AG08395 (cell line): ENCODE data around the gene CHPF.

Source experiments
- DNase-seq: peaks from one replicate; pipeline ENCODE4 v3.0.0; 2012; ENCODE audit warnings: mixed read lengths, low spot score

The CHPF gene

DNA sequence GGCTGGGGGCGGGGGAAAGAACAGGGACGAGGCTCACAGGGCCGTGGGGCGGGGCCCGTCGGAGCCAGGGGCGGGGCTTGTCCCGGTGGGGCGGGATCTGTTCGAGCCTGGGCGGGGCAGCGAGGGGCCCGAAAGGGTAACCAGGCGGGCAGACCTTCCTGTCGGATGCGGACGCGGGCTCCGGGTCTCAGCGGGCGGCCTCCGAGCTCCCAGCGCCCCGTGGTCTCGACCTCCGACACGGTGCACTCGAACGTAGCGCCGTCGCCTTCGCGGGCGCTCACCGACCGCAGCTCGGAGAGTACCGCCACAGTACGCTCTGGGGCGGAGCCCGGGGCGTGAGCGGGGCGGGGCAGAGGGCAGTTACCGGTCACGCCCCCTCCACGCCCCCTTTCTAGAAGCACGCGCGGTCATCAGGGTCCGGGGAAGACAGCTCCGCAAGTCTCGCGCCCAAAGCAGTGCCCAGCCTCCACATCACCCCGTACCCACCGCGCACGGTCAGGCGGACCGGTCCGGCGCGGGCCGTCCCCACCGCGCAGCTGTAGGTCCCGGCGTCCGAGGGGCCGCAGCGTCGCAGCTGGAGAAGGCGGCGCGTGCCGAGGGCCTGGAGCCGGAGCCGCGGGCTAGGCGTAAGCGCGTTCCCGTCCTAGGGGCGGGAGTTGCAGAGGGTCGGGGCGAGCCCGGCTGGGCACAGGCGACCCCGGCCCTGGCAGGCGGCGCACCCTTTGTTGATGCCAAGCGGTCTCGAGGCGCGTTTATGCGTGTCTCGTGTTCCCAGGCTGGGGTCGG lies 9.0 kb upstream of the CHPF start:
- peak; percentile 94 for DNase-seq

DNA sequence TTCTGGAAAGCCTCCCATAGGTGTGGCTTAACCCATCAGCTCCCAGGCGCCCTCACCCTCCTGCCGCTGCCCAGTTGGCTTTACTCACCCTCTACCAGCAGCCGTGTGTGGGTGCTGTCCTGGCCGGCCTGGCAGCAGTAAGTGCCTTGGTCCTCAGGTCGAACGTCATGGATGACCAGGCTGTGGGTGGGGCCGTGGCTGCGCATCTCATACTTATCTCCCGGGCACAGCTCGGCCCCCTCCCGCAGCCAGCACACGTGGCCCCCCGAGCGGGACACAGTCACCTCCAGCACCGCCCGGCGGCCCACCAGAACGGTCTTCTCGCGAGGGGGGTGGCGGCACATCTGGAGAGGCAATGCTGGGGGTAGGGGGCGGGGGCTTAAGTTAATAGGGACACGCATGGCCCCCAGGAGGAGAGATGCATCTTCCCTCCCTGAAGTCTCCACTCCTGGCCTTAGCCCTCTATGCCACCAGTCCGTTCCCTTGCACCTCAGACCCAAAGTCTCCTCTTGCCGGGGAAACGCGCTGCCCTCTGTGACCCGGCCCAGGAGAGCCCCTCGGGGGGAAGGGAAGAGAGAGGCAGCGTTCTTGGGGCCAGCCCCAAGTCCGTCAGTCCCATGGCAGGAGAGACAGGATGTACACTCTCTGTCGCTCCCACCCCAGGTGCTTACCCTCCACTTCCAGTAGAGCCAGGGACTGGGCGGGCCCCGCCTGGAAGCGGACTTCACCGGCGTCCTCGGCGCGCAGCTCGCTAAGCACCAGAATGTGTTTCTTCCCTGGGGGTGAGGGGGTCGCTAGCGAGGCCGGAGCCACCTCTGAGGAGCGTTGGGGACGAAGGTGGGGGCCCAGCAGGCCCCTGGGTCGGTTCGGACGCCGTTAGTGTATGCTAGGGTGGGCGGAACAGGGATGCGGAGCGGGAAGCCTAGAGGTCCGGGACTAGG lies 8.1 kb upstream of the CHPF start:
- peak; percentile 30 for DNase-seq

DNA sequence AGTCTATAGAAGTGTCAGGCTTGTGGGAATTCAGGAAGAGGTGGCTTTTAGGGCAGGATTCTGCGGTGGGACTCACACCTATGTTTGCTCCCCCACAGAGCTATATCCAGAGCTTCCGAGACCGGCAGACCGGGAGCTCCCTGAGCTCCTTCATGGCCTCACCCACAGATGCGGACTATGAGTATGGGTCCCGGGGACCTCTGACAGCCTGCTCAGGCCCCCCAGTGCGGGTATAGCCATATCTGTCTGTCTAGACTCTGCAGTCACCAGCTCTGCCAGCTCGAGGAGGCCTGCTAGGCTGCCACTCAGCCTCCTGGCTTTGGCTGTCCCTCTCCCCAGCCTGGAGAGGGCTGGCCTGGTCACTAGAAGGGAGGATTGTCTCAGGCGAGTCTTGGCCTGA lies 6.0 kb upstream of the CHPF start:
- DNase-seq: no peak

DNA sequence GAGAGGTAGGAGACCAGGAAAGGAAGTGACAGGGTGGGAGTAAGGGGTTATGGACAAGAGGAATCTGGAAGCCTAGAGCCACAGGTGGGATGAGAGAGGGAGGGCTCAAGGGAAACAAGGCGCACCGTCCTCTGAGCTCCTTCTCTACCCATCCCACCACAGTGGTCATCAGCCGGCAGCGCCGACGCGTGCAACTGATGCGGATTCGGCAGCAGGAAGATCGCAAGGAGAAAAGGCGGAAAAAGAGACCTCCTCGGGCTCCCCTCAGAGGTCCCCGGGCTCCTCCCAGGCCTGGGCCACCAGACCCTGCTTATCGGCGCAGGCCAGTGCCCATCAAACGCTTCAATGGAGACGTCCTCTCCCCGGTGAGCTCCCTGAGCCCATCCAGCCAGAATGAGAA lies 5.4 kb upstream of the CHPF start:
- no peak for DNase-seq

DNA sequence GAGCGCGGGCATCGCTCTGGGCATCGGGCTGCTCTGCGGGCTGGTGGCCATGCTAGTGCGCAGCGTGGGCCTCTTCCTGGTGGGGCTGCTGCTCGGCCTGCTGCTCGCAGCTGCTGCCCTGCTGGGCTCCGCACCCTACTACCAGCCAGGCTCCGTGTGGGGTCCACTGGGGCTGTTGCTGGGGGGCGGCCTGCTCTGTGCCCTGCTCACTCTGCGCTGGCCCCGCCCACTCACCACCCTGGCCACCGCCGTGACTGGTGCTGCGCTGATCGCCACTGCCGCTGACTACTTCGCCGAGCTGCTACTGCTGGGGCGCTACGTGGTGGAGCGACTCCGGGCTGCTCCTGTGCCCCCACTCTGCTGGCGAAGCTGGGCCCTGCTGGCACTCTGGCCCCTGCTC lies 4.0 kb upstream of the CHPF start:
- no peak for DNase-seq

DNA sequence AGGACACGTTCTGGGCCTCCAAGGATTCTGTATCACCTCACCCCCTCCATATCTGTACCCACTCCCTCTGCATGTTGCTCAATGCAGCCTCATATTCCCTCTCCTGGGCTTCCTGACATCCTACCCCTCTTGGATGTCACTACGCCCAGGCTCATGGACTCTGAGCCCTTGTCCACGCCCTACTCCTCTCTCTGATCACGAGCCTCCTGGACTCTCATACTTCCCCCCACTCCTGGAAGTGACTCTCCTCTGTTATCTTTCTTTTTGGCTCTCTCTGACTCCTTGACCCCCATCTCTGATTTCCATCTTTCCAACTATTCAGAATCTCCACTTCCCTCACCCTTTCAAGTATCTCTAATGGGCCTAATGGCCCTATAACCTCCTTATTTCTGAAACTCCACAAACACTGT lies 2.3 kb upstream of the CHPF start:
- no peak for DNase-seq

DNA sequence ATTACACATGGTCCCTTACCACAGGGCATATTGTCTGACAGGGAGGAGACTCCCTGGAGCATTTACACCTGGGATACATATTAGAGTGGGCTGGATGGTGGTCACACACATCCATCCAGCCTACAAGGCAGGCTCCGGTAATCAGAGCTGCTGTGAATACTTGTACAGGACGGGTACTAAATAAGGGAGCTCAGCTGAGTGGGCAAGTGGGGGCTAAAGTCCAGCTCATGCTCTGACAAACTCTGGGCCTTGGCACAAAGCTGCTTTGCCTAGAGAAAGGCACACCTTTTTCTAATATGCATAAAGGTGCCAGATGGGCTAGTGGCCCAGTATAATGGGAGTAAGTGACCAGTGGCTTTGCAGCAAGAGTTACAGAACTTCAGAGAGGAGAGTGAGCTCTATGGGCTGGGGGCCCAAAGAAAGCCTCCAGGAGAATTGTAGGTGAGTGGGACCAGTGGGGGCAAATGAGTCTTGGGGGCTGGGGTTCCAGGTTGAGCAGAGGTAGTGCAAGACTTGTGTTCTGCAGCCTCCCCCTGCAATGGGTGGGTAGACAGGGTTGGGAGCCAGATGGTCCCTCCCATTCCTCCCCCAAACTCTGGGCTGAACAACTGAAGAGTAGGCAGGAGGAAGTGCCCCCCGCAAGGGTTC lies 1.8 kb upstream of the CHPF start:
- DNase-seq: no peak

DNA sequence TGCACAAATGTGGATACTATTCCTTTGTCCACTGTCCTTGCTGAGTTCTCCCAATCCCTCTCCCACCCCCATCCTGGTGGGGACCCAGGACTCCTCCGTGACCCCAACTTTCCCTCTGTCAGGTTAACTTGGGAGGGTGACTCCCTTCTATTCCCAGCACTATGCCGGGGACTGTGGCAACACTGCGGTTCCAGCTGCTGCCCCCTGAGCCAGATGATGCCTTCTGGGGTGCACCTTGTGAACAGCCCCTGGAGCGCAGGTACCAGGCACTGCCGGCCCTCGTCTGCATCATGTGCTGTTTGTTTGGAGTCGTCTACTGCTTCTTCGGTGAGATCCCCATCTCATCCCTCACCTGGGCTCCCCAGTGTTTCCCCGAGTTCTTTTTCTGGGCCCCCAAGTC lies 958 bp upstream of the CHPF start:
- no peak for DNase-seq

DNA sequence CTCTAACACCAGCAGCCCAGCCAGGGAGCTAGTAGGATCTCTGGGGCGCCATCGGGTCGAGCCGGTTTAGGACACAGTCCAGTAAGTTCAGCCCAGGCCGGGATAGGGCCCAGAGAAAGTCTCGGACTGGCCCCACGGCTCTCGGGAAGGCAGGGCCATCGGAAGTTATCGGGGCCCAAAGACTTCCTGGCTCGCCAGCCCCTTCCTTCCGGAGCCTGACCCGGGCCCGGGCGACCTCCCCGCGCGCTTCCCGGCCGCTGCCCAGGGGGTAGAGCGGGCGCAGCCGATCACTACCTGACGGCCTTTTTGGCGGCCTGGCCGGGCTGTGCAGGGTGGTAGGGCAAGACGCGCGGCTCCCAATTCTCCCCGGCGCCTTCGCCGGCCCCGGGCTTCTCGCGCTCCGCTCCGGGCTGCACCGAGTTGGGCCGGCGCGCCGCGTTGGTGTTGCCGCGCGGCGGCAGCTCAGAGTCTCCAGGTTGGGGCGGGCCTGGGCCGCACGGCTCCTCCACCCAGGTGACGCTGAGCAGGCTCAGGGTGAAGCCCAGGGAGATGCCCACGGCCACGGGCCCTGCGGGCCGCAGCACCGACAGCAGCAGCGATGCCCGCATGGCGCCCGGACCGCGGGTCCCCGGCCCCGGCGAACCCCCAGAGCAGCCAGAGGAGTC lies 546 bp downstream of the CHPF start:
- peak; percentile 46 for DNase-seq

DNA sequence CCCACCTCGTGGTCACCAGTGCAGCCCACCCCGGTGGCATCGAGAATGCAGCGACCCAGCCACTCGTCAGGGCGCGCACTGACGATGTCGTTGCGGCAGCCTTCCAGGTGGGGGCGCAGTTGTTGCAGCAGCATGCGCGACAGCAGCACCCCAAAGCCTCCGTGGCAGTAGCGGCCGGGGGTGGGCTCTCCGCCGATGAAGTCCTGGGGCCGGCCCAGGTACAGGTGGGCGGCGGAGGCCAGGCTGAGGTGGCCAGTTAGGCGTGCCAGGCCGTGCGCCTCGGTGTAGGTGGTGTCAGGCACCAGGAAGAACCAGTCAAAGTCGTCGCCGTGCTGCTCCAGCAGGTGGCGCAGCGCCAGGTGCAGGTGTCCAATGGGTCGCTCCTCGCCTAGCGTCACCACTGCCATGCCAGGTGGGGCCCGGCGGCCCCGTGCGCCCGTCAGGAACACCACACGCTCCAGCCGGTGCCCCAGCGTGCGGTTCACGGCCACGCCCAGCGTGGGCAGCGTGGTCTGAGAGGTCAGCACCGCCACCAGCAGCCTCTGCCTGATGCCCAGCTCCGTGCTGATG lies 1.9 kb downstream of the CHPF start:
- peak; percentile 40 for DNase-seq

DNA sequence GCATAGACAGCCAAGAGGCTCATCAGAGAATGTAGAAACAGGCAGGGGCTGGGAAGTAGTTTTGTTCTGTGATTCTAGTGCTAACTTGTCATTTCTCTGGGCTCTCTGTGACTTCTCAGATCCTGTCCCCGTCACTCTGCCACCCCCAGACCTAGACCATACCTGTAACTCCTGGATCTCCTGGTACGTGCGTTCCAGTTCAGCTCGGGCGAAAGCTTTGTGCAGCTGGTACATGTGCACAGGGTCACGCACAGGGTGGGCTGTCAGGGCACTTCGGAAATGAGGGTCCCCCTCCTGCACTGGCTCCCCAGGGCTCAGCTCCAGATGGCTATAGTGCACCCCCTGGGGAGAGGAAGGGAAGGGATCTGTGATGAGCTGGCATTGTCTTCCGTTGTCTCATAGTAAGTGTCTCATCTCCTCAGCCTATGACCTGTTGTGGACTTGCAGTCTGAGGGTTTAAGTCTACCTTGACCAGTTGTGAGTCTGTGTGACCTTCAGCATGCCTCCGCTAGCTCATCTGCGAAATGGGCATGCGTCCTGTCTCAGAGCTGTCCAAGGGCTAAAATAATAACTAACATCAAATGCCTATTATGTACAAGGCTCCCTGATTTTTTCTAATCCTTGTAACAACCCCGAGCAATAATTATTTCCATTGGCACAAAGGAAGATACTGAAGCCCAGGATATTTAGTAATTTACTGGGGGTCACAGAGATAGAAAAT lies 2.7 kb downstream of the CHPF start:
- no peak for DNase-seq

DNA sequence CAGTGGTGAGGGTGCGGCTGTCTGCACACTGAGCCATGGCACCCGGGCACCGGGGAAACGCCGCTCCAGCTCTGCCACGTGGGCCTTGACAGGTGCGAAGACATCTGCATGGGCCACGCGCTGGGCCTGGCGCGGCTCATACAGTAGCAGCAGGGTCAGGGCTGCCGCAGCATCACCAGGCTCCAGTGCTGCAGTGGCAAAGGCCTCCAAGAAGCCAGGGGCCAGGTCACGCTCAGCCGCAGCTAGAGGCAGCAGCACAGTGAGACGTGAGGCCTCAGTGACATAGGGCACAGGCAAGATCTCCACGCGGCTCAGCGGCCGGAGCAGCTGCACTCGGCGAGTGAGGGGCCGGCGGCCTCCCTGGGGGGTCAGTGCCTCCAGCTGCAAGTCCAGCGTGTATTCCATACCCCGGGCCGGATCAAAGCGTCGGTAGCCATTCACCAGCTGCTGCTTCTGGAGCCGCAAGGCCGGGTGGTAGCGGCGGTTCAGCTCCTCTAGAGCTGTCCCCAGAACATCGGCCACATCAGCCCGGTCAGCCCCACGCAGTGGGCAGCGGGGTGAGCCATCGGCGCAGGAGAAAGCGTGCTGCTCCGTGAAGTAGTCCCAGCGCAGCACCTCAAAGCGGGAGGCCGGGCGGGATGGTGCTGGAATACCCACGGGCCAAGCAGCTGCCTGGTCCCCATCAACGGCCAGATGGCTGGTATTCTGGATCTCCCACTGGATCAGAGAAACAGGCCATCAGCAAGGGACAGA lies 3.5 kb downstream of the CHPF start:
- DNase-seq: no peak

DNA sequence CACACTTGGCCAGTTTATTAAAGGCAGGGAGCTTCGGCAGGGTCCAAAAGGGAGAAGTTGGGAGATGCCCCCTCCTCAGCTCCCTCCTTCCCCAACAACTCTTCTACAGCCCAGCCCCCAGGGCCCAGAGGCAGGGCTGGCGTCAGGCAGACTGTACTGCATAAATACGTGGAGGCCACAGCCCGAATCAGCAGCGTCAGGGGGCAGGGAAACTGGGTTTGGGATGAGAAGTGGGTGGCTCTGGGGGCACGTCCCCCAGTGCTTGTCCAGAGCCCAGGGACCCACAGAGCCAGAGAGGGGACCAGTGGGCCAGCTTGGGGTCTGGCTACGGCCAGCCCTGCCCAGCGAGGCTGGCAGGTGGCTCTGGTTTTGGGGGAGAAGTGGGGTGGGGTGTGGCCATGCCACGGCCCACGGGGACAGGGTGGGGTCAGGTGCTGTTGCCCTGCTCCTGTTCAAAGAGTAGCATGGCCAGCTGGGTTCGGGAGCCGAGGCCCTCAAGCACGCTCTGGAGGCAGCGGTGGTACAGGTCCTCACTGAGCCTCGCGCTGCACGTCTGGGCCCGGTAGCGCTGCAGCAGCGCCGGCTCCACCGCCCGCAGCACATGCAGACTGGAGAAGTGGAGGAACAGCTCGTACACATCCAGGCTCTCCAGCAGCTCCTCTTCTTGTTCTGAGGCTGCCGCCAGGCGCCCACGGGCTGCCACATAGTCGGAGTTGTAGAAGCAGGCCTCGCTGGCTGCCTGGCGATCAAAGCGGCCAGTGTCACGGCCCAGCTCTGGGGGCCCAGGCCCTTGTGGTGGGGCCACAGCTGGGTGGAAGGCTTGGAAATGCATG lies 4.4 kb downstream of the CHPF start:
- DNase-seq: no peak

DNA sequence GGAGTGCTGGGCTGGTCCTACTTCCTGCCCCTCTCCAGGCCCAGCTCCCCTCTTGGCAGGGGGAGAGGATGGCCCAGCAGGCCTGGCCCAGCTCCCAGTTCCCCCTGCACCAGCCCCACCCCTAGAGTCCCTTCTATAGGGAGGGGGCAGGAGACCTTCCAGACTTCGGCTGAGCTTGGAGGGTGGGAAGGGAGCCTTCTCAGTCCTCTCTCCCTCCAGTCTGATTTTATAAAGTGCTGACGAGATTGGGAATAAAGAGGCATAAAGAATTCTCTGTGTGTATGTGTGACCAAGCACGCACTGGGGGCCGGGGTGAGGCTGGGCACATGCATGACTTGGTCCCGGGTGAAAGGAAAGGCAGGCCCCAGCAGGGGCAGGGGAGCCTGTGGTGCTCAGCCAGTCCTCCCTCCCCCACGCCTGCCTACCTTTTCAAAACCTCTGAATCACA lies 5.1 kb downstream of the CHPF start:
- DNase-seq: no peak

DNA sequence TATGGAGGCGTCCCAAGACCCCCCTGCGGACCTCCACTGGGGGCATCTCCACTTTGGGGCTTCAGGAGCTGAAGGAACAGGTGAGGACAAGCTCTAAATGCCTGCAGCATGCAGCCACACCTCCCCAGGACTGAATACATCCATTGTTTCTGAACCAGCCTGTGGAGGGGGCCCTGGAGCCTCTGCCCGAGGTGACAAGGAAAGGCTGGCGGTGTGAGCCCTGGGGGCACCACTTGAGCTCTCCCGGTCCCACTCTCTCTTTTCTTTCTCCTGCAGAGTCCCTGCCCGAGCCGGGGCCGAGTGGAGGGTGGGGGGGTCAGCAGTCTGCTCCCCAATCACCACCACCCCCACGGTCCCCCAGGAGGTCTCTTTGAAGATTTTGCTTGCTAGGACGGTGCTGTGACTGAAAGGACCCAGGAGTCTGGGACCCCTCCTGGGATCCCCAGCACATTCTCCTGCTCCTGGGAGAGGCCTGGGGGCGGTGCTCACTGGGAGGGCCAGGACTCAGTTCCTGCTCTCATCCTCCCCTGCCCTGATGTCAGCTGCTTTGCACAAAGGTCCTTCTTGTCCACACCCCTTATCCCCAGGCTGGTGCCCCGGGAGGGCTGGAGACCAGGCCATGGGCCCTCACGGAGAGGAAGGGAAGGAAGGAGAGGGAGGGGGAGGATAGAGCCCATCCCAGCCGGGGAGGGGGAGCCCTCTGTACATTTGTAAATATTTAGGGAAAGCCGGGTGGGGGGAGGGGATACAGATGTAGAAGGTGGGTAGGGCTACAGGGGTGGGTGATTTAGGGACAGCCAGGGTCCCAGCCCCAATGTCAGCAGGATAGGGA lies 5.7 kb downstream of the CHPF start:
- no peak for DNase-seq

DNA sequence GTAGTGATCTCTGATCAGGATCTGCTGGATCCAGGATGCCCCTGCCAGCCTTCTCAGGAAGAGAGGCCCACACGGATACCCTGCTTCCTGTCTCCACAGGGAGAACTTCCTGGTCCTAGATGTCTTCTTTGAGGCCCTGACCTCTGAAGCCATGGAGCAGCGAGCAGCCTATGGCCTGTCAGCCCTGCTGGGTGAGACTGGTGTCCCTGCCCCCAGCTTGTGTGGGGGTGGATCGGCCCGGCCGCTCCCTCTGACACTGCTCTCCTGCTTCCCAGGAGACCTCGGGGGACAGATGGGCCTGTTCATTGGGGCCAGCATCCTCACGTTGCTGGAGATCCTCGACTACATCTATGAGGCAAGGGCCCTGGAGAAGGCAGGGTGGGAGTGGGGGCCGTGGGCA lies 6.6 kb downstream of the CHPF start:
- DNase-seq: no peak

DNA sequence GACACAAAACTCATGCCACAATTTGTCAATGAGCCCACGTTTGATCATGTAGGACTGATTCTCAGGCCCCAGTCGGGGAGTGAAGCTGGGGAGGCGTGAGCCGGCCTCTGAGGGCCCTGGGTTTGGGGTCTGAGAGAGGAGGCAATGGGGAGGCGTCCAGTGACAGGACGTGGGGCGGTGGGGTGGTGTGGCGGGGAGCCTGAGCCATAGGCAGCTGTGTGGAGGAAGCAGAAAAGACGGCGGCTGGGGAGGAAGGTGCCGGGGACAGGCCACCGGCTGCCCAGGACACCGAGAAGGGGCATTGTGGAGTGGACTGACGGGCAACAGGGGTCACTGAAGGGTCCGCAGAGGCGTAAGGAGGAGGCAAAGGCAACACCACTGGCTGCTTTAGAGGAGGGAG lies 7.2 kb downstream of the CHPF start:
- no peak for DNase-seq

DNA sequence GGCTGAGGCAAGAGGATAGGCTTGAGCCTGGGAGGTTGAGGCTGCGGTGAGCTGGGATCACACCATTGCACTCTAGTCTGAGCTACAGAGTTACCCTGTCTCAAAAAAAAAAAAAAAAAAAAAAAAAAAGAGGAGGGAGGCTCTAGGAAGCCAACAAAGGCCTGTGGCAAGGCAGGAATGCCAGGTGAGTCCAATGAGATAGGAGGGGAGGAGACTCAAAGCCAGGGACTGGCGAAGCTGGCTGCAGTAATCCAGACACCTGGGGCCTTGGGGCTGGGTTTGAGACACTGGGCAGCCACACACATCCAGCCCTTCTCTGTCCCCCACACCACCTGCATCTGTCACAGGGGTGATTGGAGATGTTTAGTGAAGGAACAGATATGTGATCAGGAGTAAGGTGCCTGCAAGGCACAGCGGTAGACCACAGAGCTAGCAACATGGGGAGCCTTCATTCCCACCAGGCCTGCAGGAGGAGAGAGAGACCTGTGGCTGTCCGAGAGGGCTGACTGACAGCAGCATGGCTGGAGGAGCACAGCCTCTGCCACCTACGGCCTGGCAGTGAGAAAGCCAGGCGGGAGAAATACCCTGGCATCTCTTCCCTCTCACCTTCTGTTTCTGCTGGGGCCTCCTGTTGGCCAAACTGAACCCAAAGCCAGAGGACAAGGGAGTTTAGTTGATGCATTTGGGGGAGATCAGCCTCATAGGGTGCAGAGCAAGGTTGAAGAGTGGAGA lies 9.5 kb downstream of the CHPF start:
- DNase-seq: no peak
